ENCODE measurements around the gene ATXN1.

DNA sequence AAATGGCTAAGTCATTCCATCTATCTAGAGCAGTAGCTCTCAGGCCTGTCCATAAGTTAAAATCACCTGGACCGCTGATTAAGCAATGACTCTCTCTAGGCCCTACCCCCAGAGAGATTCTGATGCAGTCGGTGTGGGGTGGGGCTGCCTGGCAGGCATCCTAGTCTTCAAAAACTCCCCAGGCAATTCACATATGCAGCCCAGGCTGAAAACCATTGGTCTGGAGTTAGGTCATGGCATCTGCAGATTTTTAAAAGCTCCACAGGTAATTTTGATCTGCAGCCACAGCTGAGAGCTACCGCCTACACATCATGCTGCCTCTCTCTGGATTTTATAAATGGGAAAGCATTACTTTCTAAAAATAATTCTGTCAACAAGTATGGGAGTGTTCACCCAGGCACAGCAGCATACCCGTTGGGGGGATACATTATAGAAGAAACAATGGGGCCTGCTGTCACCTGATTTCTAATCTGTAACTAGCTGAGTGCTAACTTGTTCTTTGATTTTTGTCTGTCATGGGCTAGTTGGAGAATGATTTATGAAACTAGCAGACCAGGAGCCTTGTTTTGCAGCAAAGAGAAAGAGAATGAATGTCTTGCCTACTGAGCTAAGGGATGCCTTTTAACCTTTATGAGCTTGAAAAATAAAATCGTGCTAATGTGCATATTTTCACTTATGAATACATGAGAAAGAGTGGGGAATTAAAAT lies 44.1 kb upstream of the ATXN1 start:
- TF ChIP-seq, protein P1, sequence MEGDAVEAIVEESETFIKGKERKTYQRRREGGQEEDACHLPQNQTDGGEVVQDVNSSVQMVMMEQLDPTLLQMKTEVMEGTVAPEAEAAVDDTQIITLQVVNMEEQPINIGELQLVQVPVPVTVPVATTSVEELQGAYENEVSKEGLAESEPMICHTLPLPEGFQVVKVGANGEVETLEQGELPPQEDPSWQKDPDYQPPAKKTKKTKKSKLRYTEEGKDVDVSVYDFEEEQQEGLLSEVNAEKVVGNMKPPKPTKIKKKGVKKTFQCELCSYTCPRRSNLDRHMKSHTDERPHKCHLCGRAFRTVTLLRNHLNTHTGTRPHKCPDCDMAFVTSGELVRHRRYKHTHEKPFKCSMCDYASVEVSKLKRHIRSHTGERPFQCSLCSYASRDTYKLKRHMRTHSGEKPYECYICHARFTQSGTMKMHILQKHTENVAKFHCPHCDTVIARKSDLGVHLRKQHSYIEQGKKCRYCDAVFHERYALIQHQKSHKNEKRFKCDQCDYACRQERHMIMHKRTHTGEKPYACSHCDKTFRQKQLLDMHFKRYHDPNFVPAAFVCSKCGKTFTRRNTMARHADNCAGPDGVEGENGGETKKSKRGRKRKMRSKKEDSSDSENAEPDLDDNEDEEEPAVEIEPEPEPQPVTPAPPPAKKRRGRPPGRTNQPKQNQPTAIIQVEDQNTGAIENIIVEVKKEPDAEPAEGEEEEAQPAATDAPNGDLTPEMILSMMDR (conservative IDR thresholded peaks at IDR 0.05; ENCODE audit: low read depth, low read length), result no peak
- TF ChIP-seq EZH2 (IDR thresholded peaks at IDR 0.05; ENCODE audit: borderline replicate concordance, low read depth, low read length, poor library complexity, severe bottlenecking), result no peak
